Measurements from ENCODE around the gene TLE5. TPM values are rescaled to one million over a fixed set of nuclear protein-coding genes. Genes with fewer than 3 reads are reported as not detected.
"Not testable (repeated sequence)": the region's sequence is repeated elsewhere in the genome, so short reads cannot be mapped to it uniquely, and the experiment has no call there.

TLE5 gene
- total RNA-seq, 2 experiments from 2014 or later: 411 to 426 TPM

GRCh38 chr19:3095441-3096191 lies 33.3 kb upstream of the TLE5 start:
- H3K4me3 Mint-ChIP-seq: peak overlapping the region; percentile 71
- intact Hi-C loops (cut with micrococcal nuclease): no loop called here

GRCh38 chr19:3094601-3095440 lies 32.5 kb upstream of the TLE5 start:
- no peaks in the 10 kb centered on the region for H3K36me3 Mint-ChIP-seq
- peaks cover 22% of the 10 kb centered on the region for H3K4me1 Mint-ChIP-seq (ENCODE audit: low read depth)
- H3K27ac Mint-ChIP-seq: no peak overlapping the region
- peak; percentile 52 for DNase-seq
- peaks cover 19% of the 10 kb centered on the region for H3K27me3 Mint-ChIP-seq
- H3K4me3 Mint-ChIP-seq: peak overlapping the region; percentile 71
- H3K9me3 Mint-ChIP-seq: no peaks in the 10 kb centered on the region
- ChIA-PET CTCF (interaction anchor here (0.9 to 2.1 kb wide), 3 partner anchors 9 to 144 kb away, joined by 3 to 10 read pairs (median 3); no protein-coding TSS in a partner anchor), POLR2A (no interaction called here)
- intact Hi-C loops (cut with micrococcal nuclease): no loop called here

More at GRCh38 chr19:3095441-3096191, 33.3 kb upstream of the TLE5 start:
- peaks cover 22% of the 10 kb centered on the region for H3K4me1 Mint-ChIP-seq (ENCODE audit: low read depth)
- no peak overlapping the region for H3K27ac Mint-ChIP-seq
- ChIA-PET CTCF (interaction anchor here (0.9 to 2.1 kb wide), 3 partner anchors 8 to 145 kb away, joined by 3 to 10 read pairs (median 3); no protein-coding TSS in a partner anchor), POLR2A (interaction anchor here (0.6 kb wide), 1 partner anchor 19 kb away, joined by 3 read pairs; no protein-coding TSS in a partner anchor)
- H3K27me3 Mint-ChIP-seq: peaks cover 24% of the 10 kb centered on the region
- no peaks in the 10 kb centered on the region for H3K9me3 Mint-ChIP-seq
- H3K36me3 Mint-ChIP-seq: no peaks in the 10 kb centered on the region
- peak; percentile 62 for DNase-seq

GRCh38 chr19:3089299-3089855 lies 27.1 kb upstream of the TLE5 start:
- H3K4me3 Mint-ChIP-seq; H3K36me3 Mint-ChIP-seq; DNase-seq; H3K27ac Mint-ChIP-seq; H3K9me3 Mint-ChIP-seq; H3K4me1 Mint-ChIP-seq (ENCODE audit: low read depth); intact Hi-C loops (cut with micrococcal nuclease); H3K27me3 Mint-ChIP-seq: not testable (repeated sequence)
- CTCF ChIA-PET: interaction anchor here (0.6 to 2.0 kb wide), 3 partner anchors 14 to 1301 kb away, joined by 3 to 11 read pairs (median 3); no protein-coding TSS in a partner anchor
- POLR2A ChIA-PET: interaction anchor here (0.6 kb wide), 1 partner anchor 52 kb away, joined by 3 read pairs; no protein-coding TSS in a partner anchor

- no peaks in the 10 kb centered on the region for H3K36me3 Mint-ChIP-seq
- no peak for DNase-seq
- no peak overlapping the region for H3K27ac Mint-ChIP-seq
- ChIA-PET CTCF (interaction anchor here (1.4 to 2.0 kb wide), 2 partner anchors 12 to 16 kb away, joined by 5 to 11 read pairs; no protein-coding TSS in a partner anchor), POLR2A (no interaction called here)
- H3K4me3 Mint-ChIP-seq: no peak overlapping the region
- intact Hi-C loops (cut with micrococcal nuclease): no loop called here
- H3K9me3 Mint-ChIP-seq: no peaks in the 10 kb centered on the region
- no peaks in the 10 kb centered on the region for H3K4me1 Mint-ChIP-seq (ENCODE audit: low read depth)
- peaks cover 1% of the 10 kb centered on the region for H3K27me3 Mint-ChIP-seq
These were observed 25.5 kb upstream of the TLE5 start for GRCh38 chr19:3087769-3088168.

GRCh38 chr19:3084943-3085342 lies 22.6 kb upstream of the TLE5 start:
- DNase-seq: no peak
- intact Hi-C loops (cut with micrococcal nuclease): no loop called here
- Mint-ChIP-seq H3K27ac (no peak overlapping the region), H3K4me1 (ENCODE audit: low read depth) (no peaks in the 10 kb centered on the region), H3K36me3 (no peaks in the 10 kb centered on the region), H3K4me3 (no peak overlapping the region), H3K9me3 (no peaks in the 10 kb centered on the region), H3K27me3 (no peaks in the 10 kb centered on the region)
- POLR2A ChIA-PET: no interaction called here
- CTCF ChIA-PET: interaction anchor here (1.1 to 1.6 kb wide), 3 partner anchors 8 to 24 kb away, joined by 3 to 8 read pairs (median 5); no protein-coding TSS in a partner anchor

- ChIA-PET CTCF (interaction anchor here (0.9 to 1.1 kb wide), 2 partner anchors 20 to 25 kb away, joined by 3 to 4 read pairs; no protein-coding TSS in a partner anchor), POLR2A (no interaction called here)
- intact Hi-C loops (cut with micrococcal nuclease): no loop called here
These were observed 21.7 kb upstream of the TLE5 start for GRCh38 chr19:3083964-3084363.

GRCh38 chr19:3082331-3082730 lies 20.0 kb upstream of the TLE5 start:
- no peaks in the 10 kb centered on the region for H3K4me1 Mint-ChIP-seq (ENCODE audit: low read depth)
- H3K9me3 Mint-ChIP-seq: no peaks in the 10 kb centered on the region
- POLR2A ChIA-PET: no interaction called here
- intact Hi-C loops (cut with micrococcal nuclease): no loop called here
- CTCF ChIA-PET: interaction anchor here (3.5 kb wide), 1 partner anchor 22 kb away, joined by 21 read pairs; no protein-coding TSS in a partner anchor
- H3K27me3 Mint-ChIP-seq: no peaks in the 10 kb centered on the region
- no peak overlapping the region for H3K4me3 Mint-ChIP-seq
- H3K36me3 Mint-ChIP-seq: no peaks in the 10 kb centered on the region
- H3K27ac Mint-ChIP-seq: no peak overlapping the region
- no peak for DNase-seq

More at GRCh38 chr19:3083964-3084363, 21.7 kb upstream of the TLE5 start:
- H3K4me1 Mint-ChIP-seq (ENCODE audit: low read depth): no peaks in the 10 kb centered on the region
- no peaks in the 10 kb centered on the region for H3K27me3 Mint-ChIP-seq
- no peak overlapping the region for H3K27ac Mint-ChIP-seq
- no peak for DNase-seq
- no peaks in the 10 kb centered on the region for H3K9me3 Mint-ChIP-seq
- H3K36me3 Mint-ChIP-seq: no peaks in the 10 kb centered on the region
- no peak overlapping the region for H3K4me3 Mint-ChIP-seq

GRCh38 chr19:3080286-3080685 lies 18.0 kb upstream of the TLE5 start:
- no peaks in the 10 kb centered on the region for H3K9me3 Mint-ChIP-seq
- no peak overlapping the region for H3K4me3 Mint-ChIP-seq
- no peak for DNase-seq
- no peaks in the 10 kb centered on the region for H3K36me3 Mint-ChIP-seq
- no peaks in the 10 kb centered on the region for H3K27me3 Mint-ChIP-seq
- intact Hi-C loops (cut with micrococcal nuclease): no loop called here
- CTCF ChIA-PET: interaction anchor here (1.0 to 3.5 kb wide), 4 partner anchors 24 to 193 kb away, joined by 3 to 21 read pairs (median 8); no protein-coding TSS in a partner anchor
- no peak overlapping the region for H3K27ac Mint-ChIP-seq
- H3K4me1 Mint-ChIP-seq (ENCODE audit: low read depth): peaks cover 2% of the 10 kb centered on the region
- POLR2A ChIA-PET: interaction anchor here (0.5 to 0.8 kb wide), 2 partner anchors 45 to 52 kb away, joined by 3 to 4 read pairs; no protein-coding TSS in a partner anchor

- no peak overlapping the region for H3K27ac Mint-ChIP-seq
- intact Hi-C loops (cut with micrococcal nuclease): loop anchor here (5.0 kb wide), 1 partner anchor 83 kb away; no protein-coding TSS in a partner anchor
- POLR2A ChIA-PET: interaction anchor here (0.5 kb wide), 1 partner anchor 52 kb away, joined by 3 read pairs; no protein-coding TSS in a partner anchor
These were observed 17.3 kb upstream of the TLE5 start for GRCh38 chr19:3079578-3079977.

GRCh38 chr19:3075605-3076431 lies 13.5 kb upstream of the TLE5 start:
- Mint-ChIP-seq H3K9me3 (no peaks in the 10 kb centered on the region), H3K4me1 (ENCODE audit: low read depth) (peaks cover 4% of the 10 kb centered on the region), H3K27me3 (no peaks in the 10 kb centered on the region), H3K36me3 (no peaks in the 10 kb centered on the region), H3K27ac (no peak overlapping the region), H3K4me3 (no peak overlapping the region)
- intact Hi-C loops (cut with micrococcal nuclease): loop anchor here (2.0 to 5.0 kb wide), 2 partner anchors 29 to 86 kb away; no protein-coding TSS in a partner anchor
- CTCF ChIA-PET: interaction anchor here (0.7 to 5.1 kb wide), 29 partner anchors 9 to 229 kb away, joined by 3 to 49 read pairs (median 4); partner anchors contain the start of gene TLE5
- POLR2A ChIA-PET: interaction anchor here (0.5 to 0.7 kb wide), 2 partner anchors 20 to 40 kb away, joined by 3 read pairs; no protein-coding TSS in a partner anchor
- peak; percentile 85 for DNase-seq

More at GRCh38 chr19:3079578-3079977, 17.3 kb upstream of the TLE5 start:
- no peaks in the 10 kb centered on the region for H3K27me3 Mint-ChIP-seq
- no peaks in the 10 kb centered on the region for H3K36me3 Mint-ChIP-seq
- no peak for DNase-seq
- H3K4me3 Mint-ChIP-seq: no peak overlapping the region
- H3K4me1 Mint-ChIP-seq (ENCODE audit: low read depth): peaks cover 4% of the 10 kb centered on the region
- CTCF ChIA-PET: interaction anchor here (2.8 to 3.5 kb wide), 2 partner anchors 24 to 29 kb away, joined by 11 to 21 read pairs; no protein-coding TSS in a partner anchor
- H3K9me3 Mint-ChIP-seq: no peaks in the 10 kb centered on the region
